Fibroblast of lung (primary cell): ENCODE results near the gene TM9SF4.

Source experiments
- CTCF ChIP-seq, 2 donors: IDR thresholded peaks in 1 of 2; conservative IDR thresholded peaks in 1 of 2; 1 replicate in 1 of 2; 2 replicates in 1 of 2; pipeline ENCODE4 v1.5.1; 2011 to 2012; ENCODE audit warnings: low read length in 2 of 2, control low read depth in 1 of 2, inconsistent platforms in 1 of 2, low read depth in 1 of 2, mild to moderate bottlenecking in 1 of 2
- EZH2 ChIP-seq: IDR thresholded peaks from 2 replicates; pipeline ENCODE4 v1.5.1; 2012; ENCODE audit warnings: low read length, control low read depth, mild to moderate bottlenecking; ENCODE audit errors: missing control alignments

GRCh38 chr20:32206760-32207625 is 97.5 kb downstream of the TM9SF4 start:
- no peak for TF ChIP-seq CTCF (conservative IDR thresholded peaks at IDR 0.05 in 1 of 2, IDR thresholded peaks at IDR 0.05 in 1 of 2; ENCODE audit: low read depth in 1 of 2, low read length in 2 of 2)
- TF ChIP-seq EZH2, result no peak
